Caco-2 (cell line): ENCODE results near the gene GSTA2. TPM values are rescaled to one million over a fixed set of nuclear protein-coding genes. Genes with fewer than 3 reads are reported as not detected.
"Not testable (repeated sequence)": the region's sequence is repeated elsewhere in the genome, so short reads cannot be mapped to it uniquely, and the experiment has no call there.

Experiments used
- BruUV-seq: library from RNA; stranded (reverse); fragments of 400-500 nt; replicated peaks from 2 replicates; lab custom pipeline; 2021; lab: Mats Ljungman, UMichigan
- CTCF ChIA-PET: fragments of 300-600 bp; sonication (Branson Sonifier 250); formaldehyde crosslinking; loops from one replicate; lab custom pipeline; 2022; ENCODE audit warnings: antibody characterized with exemption; lab: Charles Lee
- POLR2A ChIA-PET: fragments of 300-600 bp; sonication (Branson Sonifier 250); formaldehyde crosslinking; loops from one replicate; lab custom pipeline; 2022; ENCODE audit warnings: antibody characterized with exemption; lab: Charles Lee
- DNase-seq, 2 experiments: peaks; one replicate each; pipeline versions ENCODE4 v3.0.0 to v3.0.0-alpha.2; 2020 to 2022
- H3K27me3 ChIP-seq: replicated peaks from 2 replicates; pipeline ENCODE4 v1.6.0; 2011; ENCODE audit warnings: low read length; ENCODE audit not compliant: control insufficient read depth, insufficient read depth
- H3K36me3 ChIP-seq: 2 replicates; pipeline ENCODE4 v1.5.1; 2011; ENCODE audit warnings: low read length; ENCODE audit not compliant: control insufficient read depth, insufficient read depth
- H3K4me1 ChIP-seq: fragments of 250-450 bp; sonication (Bioruptor Pico); 2 replicates; pipeline ENCODE4 v1.5.1; 2020; ENCODE audit warnings: mild to moderate bottlenecking
- H3K4me3 ChIP-seq: 2 replicates; pipeline ENCODE4 v1.5.1; 2011; ENCODE audit warnings: low read depth, mild to moderate bottlenecking, control low read depth, low read length
- H3K9me3 ChIP-seq: fragments of 250-450 bp; sonication (Bioruptor Pico); 2 replicates; pipeline ENCODE4 v1.5.1; 2020; ENCODE audit warnings: mild to moderate bottlenecking, moderate library complexity
- H3K27ac Mint-ChIP-seq: one replicate; pipeline ENCODE4 v1.8.0; 2022; ENCODE audit warnings: mixed read lengths; ENCODE audit not compliant: unreplicated experiment
- H3K27me3 Mint-ChIP-seq: one replicate; pipeline ENCODE4 v1.8.0; 2022; ENCODE audit warnings: mixed read lengths; ENCODE audit not compliant: insufficient read depth, unreplicated experiment
- H3K36me3 Mint-ChIP-seq: one replicate; pipeline ENCODE4 v1.8.0; 2022; ENCODE audit warnings: mild to moderate bottlenecking, mixed read lengths; ENCODE audit not compliant: insufficient read depth, unreplicated experiment
- H3K4me1 Mint-ChIP-seq: one replicate; pipeline ENCODE4 v1.8.0; 2022; ENCODE audit warnings: low read depth, mixed read lengths; ENCODE audit not compliant: unreplicated experiment
- H3K4me3 Mint-ChIP-seq: one replicate; pipeline ENCODE4 v1.8.0; 2022; ENCODE audit warnings: mild to moderate bottlenecking, moderate library complexity, mixed read lengths; ENCODE audit not compliant: unreplicated experiment
- H3K9me3 Mint-ChIP-seq: one replicate; pipeline ENCODE4 v1.8.0; 2022; ENCODE audit warnings: mixed read lengths; ENCODE audit not compliant: unreplicated experiment
- CTCF ChIP-seq, 2 experiments: fragments of 200-600 bp in 1 of 2; IDR thresholded peaks; 1 replicate in 1 of 2; 2 replicates in 1 of 2; pipeline versions ENCODE4 v1.5.1 to v1.8.0; 2011 to 2022; ENCODE audit warnings: antibody characterized with exemption in 1 of 2, control low read depth in 1 of 2, inconsistent platforms in 1 of 2, low read depth in 1 of 2, low read length in 1 of 2, mild to moderate bottlenecking in 1 of 2, moderate library complexity in 1 of 2; ENCODE audit not compliant: insufficient read depth in 1 of 2, severe bottlenecking in 1 of 2, unreplicated experiment in 1 of 2
- intact Hi-C: fragments of 100-400 bp; cut with micrococcal nuclease; formaldehyde crosslinking; loops from one replicate; pipeline ENCODE4 v1.10.0; 2022; ENCODE audit not compliant: unreplicated experiment
- total RNA-seq: library from RNA; stranded (reverse); gene quantifications from 2 replicates; pipeline ENCODE4 v1.2.3, GENCODE V29; 2022

GSTA2 gene
- total RNA-seq, 1 experiment from 2014 or later: 65.4 TPM

GRCh38 chr6:52712136-52712535, 51.1 kb downstream of the GSTA2 start:
- no peak overlapping the region for H3K27ac Mint-ChIP-seq
- no peak overlapping the region for H3K4me3 Mint-ChIP-seq
- BruUV-seq: no TSS peak
- intact Hi-C loops: no loop called here
- no peaks in the 10 kb centered on the region for H3K4me1 Mint-ChIP-seq
- ChIA-PET CTCF (no interaction called here), POLR2A (no interaction called here)
- DNase-seq: no peak
- H3K27me3 Mint-ChIP-seq: no peaks in the 10 kb centered on the region
- no peaks in the 10 kb centered on the region for H3K36me3 Mint-ChIP-seq
- no peaks in the 10 kb centered on the region; the same call in 1 of the 2 replicates for H3K36me3 ChIP-seq
- H3K4me1 ChIP-seq: peaks cover 11% of the 10 kb centered on the region; the same call in 1 of the 2 replicates
- no peak overlapping the region for H3K4me3 ChIP-seq
- no peaks in the 10 kb centered on the region for H3K9me3 ChIP-seq
- no peaks in the 10 kb centered on the region for H3K9me3 Mint-ChIP-seq
- H3K27me3 ChIP-seq: no peaks in the 10 kb centered on the region
- no peak for TF ChIP-seq CTCF (IDR thresholded peaks at IDR 0.05; ENCODE audit: insufficient read depth in 1 of 2, low read depth in 1 of 2, low read length in 1 of 2, severe bottlenecking in 1 of 2, unreplicated experiment in 1 of 2)

- Mint-ChIP-seq H3K27me3 (no peaks in the 10 kb centered on the region), H3K9me3 (no peaks in the 10 kb centered on the region), H3K4me3 (no peak overlapping the region), H3K4me1 (no peaks in the 10 kb centered on the region), H3K36me3 (no peaks in the 10 kb centered on the region), H3K27ac (no peak overlapping the region)
- CTCF ChIA-PET: interaction anchor here (0.6 to 0.9 kb wide), 2 partner anchors 16 to 288 kb away, joined by 3 to 4 read pairs; no protein-coding TSS in a partner anchor
- POLR2A ChIA-PET: no interaction called here
- peaks cover 11% of the 10 kb centered on the region; the same call in 1 of the 2 replicates for H3K4me1 ChIP-seq
- H3K4me3 ChIP-seq: no peak overlapping the region
- H3K9me3 ChIP-seq: no peaks in the 10 kb centered on the region
- no TSS peak for BruUV-seq
- intact Hi-C loops: no loop called here
- H3K27me3 ChIP-seq: no peaks in the 10 kb centered on the region
- DNase-seq: no peak
- H3K36me3 ChIP-seq: no peaks in the 10 kb centered on the region
- no peak for TF ChIP-seq CTCF (IDR thresholded peaks at IDR 0.05; ENCODE audit: insufficient read depth in 1 of 2, low read depth in 1 of 2, low read length in 1 of 2, severe bottlenecking in 1 of 2, unreplicated experiment in 1 of 2)
These were observed 55.2 kb downstream of the GSTA2 start for GRCh38 chr6:52707963-52708680.

- Mint-ChIP-seq H3K27me3 (no peaks in the 10 kb centered on the region), H3K27ac (no peak overlapping the region), H3K4me1 (no peaks in the 10 kb centered on the region), H3K36me3 (no peaks in the 10 kb centered on the region), H3K9me3 (no peaks in the 10 kb centered on the region), H3K4me3 (no peak overlapping the region)
- DNase-seq: no peak
- ChIA-PET POLR2A (no interaction called here), CTCF (no interaction called here)
- Histone ChIP-seq H3K9me3 (no peaks in the 10 kb centered on the region), H3K27me3 (no peaks in the 10 kb centered on the region), H3K36me3 (no peaks in the 10 kb centered on the region), H3K4me3 (no peak overlapping the region), H3K4me1 (peaks cover 11% of the 10 kb centered on the region; the same call in 1 of the 2 replicates)
- no peak for TF ChIP-seq CTCF (IDR thresholded peaks at IDR 0.05; ENCODE audit: insufficient read depth in 1 of 2, low read depth in 1 of 2, low read length in 1 of 2, severe bottlenecking in 1 of 2, unreplicated experiment in 1 of 2)
- no TSS peak for BruUV-seq
- intact Hi-C loops: no loop called here
These were observed 57.3 kb downstream of the GSTA2 start for GRCh38 chr6:52706001-52706400.

- H3K4me3 Mint-ChIP-seq, H3K27me3 Mint-ChIP-seq, H3K27me3 ChIP-seq, H3K27ac Mint-ChIP-seq, CTCF ChIA-PET, DNase-seq, H3K4me1 Mint-ChIP-seq, H3K9me3 ChIP-seq, H3K36me3 Mint-ChIP-seq, intact Hi-C loops, H3K4me3 ChIP-seq, POLR2A ChIA-PET, H3K36me3 ChIP-seq, H3K9me3 Mint-ChIP-seq, BruUV-seq: not testable (repeated sequence)
- peaks cover 11% of the 10 kb centered on the region; the same call in 1 of the 2 replicates for H3K4me1 ChIP-seq
These were observed 58.3 kb downstream of the GSTA2 start for GRCh38 chr6:52704781-52705502.
